GM10248 (cell line): ENCODE data around the gene CAMK2D.

Experiments used
- CTCF ChIA-PET: fragments of 300-600 bp; sonication (Branson Sonifier 250); formaldehyde crosslinking; extraction: SDS; loops from one replicate; lab custom pipeline; 2021; ENCODE audit warnings: antibody characterized with exemption; lab: Yijun Ruan, JAX
- POLR2A ChIA-PET: fragments of 350-650 bp; sonication (Branson Sonifier 250); formaldehyde crosslinking; extraction: SDS; loops from one replicate; lab custom pipeline; 2020; ENCODE audit warnings: antibody characterized with exemption; lab: Yijun Ruan, JAX
- DNase-seq: peaks from one replicate; pipeline ENCODE4 v3.0.0; 2012; ENCODE audit errors: extremely low spot score
- CTCF ChIP-seq: IDR thresholded peaks from 2 replicates; pipeline ENCODE4 v1.5.1; 2012; ENCODE audit warnings: mild to moderate bottlenecking, low read depth; ENCODE audit errors: extremely low read depth, missing control alignments, control extremely low read depth

The CAMK2D gene

GRCh38 chr4:113559947-113560346 is 201.6 kb downstream of the CAMK2D start:
- POLR2A ChIA-PET: no interaction called here
- TF ChIP-seq CTCF: no peak
- no peak for DNase-seq
- CTCF ChIA-PET: interaction anchor here (1.1 to 5.6 kb wide), 4 partner anchors 12 to 25 kb away, joined by 3 to 67 read pairs (median 4); no protein-coding TSS in a partner anchor

GRCh38 chr4:113556382-113557134 is 205.0 kb downstream of the CAMK2D start:
- no peak for TF ChIP-seq CTCF
- POLR2A ChIA-PET: no interaction called here
- CTCF ChIA-PET: interaction anchor here (1.0 to 5.6 kb wide), 3 partner anchors 9 to 17 kb away, joined by 5 to 67 read pairs (median 6); no protein-coding TSS in a partner anchor

GRCh38 chr4:113555868-113556267 is 205.7 kb downstream of the CAMK2D start:
- ChIA-PET CTCF (interaction anchor here (1.1 to 5.6 kb wide), 2 partner anchors 8 to 15 kb away, joined by 6 to 67 read pairs; no protein-coding TSS in a partner anchor), POLR2A (no interaction called here)
- no peak for DNase-seq
- no peak for TF ChIP-seq CTCF

More at GRCh38 chr4:113556382-113557134, 205.0 kb downstream of the CAMK2D start:
- DNase-seq: no peak

- POLR2A ChIA-PET: no interaction called here
- CTCF ChIA-PET: interaction anchor here (0.7 kb wide), 1 partner anchor 12 kb away, joined by 3 read pairs; no protein-coding TSS in a partner anchor
Measured at GRCh38 chr4:113553082-113553481, 208.5 kb downstream of the CAMK2D start.

GRCh38 chr4:113550510-113550909 is 211.0 kb downstream of the CAMK2D start:
- no peak for DNase-seq
- no peak for TF ChIP-seq CTCF
- ChIA-PET POLR2A (no interaction called here), CTCF (interaction anchor here (1.0 to 7.3 kb wide), 8 partner anchors 7 to 210 kb away, joined by 3 to 67 read pairs (median 4); no protein-coding TSS in a partner anchor)

More at GRCh38 chr4:113553082-113553481, 208.5 kb downstream of the CAMK2D start:
- TF ChIP-seq CTCF: no peak
- no peak for DNase-seq

- TF ChIP-seq CTCF: no peak
- POLR2A ChIA-PET: no interaction called here
- CTCF ChIA-PET: interaction anchor here (0.6 to 7.3 kb wide), 41 partner anchors 9 to 523 kb away, joined by 3 to 67 read pairs (median 4); no protein-coding TSS in a partner anchor
- DNase-seq: no peak
Measured at GRCh38 chr4:113548303-113548702, 213.2 kb downstream of the CAMK2D start.
